NCI-H1092 (cell line): ENCODE measurements around the gene KRTAP4-2.
"Not testable (repeated sequence)": the region's sequence is repeated elsewhere in the genome, so short reads cannot be mapped to it uniquely, and the experiment has no call there.

ENCODE experiments used
- DNase-seq: peaks from one replicate; lab custom pipeline; 2025; lab: John Stamatoyannopoulos, UW

The KRTAP4-2 gene

GRCh38 chr17:41177727-41178271, at the start of gene KRTAP4-2:
Gene KRTAP4-2 (minus strand): TSS chr17:41178221. CDS start chr17:41178164, 57 bp downstream.
- no peak for DNase-seq

- not testable (repeated sequence) for DNase-seq
Observed at GRCh38 chr17:41226598-41227095, 48.6 kb upstream of the KRTAP4-2 start, which contains the start of gene KRTAP9-2. Gene KRTAP9-2 (plus strand): TSS chr17:41226648. CDS start chr17:41226655, 7 bp downstream.

DNA sequence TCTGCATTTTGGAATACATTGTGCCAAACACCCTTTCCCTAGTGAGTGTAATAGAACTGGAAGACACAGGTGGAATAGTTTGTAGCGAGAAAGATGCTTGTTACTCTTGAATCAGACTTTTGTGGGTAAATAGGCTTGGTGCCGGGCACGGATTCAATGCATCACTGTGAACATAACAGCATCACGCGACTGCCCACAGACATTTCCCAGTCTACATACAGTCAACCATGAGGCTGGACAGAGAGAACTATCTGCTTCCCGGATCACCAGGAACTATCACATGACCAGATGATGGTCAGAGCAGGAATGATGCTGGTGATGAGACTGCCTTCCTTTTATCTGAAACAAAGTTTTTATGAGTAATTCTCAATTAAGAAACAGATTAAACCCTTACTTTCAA, 48.0 kb upstream of the KRTAP4-2 start:
- no peak for DNase-seq

DNA sequence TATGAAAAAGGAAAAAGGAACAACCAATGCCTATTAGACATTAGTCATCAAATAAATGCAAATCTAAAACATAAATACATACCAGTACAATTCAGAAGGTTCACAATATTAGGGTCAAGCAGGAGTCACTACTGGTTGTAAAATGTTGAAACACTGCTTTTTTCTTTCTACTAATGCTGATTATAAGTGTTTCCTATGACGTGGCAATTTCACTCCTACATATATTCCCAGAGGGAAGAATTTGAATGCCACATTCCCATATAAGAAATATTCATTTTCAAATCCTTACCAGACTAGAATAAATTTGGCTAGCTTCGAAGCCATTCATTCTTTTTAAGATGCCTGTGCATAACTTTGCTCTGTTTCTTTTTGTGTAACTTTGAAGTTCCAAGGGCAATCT, 45.8 kb upstream of the KRTAP4-2 start:
- DNase-seq: no peak

DNA sequence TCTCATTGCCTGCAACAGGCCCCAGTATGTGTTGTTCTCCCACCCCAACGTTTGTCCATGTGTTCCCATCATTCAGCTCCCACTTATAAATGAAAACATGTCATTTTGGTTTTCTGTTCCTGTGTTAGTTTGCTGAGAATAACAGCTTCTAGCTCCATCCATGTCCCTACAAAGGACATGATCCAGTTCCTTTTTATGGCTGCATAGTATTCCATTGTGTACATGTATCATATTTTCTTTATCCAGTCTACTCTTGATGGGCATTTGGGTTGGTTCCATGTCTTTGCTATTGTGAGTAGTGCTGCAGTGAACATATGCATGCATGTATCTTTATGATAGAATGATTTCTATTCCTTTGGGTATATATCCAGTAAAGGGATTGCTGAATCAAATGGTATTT, 37.7 kb upstream of the KRTAP4-2 start:
- no peak for DNase-seq

DNA sequence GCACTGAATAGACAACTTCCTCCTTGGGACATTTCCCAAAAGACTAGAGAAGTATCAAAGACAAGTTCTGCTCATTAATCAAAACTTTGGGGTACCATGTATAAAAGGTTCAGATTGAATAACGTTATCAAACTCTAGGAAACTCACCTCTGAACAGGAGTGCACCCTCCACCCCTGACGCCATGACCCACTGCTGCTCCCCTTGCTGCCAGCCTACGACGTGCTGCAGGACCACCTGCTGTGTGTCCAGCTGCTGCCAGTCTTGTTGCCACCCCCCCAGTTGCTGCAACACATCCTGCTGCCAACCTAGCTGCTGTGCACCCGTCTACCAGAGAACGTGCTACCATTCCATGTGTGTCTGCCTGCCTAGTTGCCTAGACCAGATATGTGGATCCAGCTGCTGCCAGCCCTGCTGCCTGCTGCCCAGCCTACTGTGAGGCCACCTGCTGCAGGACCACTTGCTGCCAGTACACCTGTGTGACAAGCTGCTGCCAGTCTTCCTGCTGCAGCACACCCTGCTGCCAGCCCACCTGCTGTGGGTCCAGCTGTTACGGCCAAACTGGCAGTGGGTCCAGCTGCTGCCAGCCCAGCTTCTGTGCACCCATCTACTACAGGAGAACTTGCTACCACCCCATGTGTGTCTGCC, 34.6 kb upstream of the KRTAP4-2 start:
- no peak for DNase-seq

GRCh38 chr17:41211845-41212466, 33.9 kb upstream of the KRTAP4-2 start:
- peak; percentile 41 for DNase-seq

DNA sequence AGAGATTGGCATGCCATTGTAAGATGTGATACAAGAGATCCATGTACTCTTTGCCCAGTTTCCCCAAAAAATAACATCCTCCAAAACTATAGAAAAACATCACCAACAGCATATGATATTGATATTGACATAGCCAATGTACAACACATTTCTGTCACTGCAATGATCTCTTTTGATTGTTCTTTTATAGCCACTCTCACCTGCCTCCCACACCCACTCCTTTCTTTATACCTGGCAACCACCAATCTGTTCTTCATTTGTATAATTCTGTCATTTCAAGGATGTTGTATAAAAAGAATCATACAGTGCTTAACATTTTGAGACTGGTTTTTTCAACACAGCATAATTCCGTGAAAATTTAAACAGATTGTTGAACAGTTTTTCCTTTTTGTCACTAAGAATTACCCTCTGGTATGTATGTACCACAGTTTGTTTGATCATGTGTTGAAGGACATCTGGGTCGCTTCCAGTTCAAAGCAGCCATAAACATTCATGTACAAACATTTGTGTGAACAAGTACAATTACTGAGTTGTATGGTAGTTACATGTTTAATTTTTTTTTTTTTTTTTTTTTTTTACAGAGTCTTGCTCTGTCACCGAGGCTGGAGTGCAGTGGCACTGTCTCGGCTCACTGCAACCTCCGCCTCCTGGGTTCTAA, 21.5 kb upstream of the KRTAP4-2 start:
- DNase-seq: no peak

DNA sequence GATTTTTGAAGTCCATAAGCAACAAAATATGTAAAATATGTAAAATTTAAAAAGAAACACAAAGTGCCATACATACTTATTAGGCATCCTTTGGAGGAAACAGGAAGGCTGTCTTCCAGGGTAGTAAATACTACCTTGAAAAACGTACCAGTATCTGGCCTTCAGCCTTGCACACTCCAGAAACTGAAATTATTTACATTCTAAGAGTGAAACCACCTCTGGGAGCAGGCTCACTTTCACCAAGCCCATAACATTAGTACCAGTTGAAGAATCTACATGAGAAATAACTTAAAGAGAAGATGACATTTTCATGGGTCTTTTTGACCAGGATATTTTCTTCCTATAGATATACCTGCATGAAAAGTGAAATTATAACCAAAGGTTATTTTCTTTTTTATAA, 18.0 kb upstream of the KRTAP4-2 start:
- DNase-seq: no peak

GRCh38 chr17:41190328-41190727, 12.3 kb upstream of the KRTAP4-2 start:
- DNase-seq: no peak

DNA sequence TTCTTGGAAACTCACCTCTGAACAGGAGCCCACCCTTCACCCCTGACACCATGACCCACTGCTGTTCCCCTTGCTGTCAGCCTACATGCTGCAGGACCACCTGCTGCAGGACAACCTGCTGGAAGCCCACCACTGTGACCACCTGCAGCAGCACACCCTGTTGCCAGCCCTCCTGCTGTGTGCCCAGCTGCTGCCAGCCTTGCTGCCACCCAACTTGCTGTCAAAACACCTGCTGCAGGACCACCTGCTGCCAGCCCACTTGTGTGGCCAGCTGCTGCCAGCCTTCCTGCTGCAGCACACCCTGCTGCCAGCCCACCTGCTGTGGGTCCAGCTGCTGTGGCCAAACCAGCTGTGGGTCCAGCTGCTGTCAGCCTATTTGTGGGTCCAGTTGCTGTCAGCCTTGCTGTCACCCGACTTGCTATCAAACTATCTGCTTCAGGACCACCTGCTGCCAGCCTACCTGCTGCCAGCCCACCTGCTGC, 11.9 kb upstream of the KRTAP4-2 start, which contains the start of gene KRTAP9-1:
TSS of gene KRTAP9-1 (plus strand) at position 51 of the 482 bp plus-strand sequence. CDS start at position 51, 0 bp downstream.
- not testable (repeated sequence) for DNase-seq

DNA sequence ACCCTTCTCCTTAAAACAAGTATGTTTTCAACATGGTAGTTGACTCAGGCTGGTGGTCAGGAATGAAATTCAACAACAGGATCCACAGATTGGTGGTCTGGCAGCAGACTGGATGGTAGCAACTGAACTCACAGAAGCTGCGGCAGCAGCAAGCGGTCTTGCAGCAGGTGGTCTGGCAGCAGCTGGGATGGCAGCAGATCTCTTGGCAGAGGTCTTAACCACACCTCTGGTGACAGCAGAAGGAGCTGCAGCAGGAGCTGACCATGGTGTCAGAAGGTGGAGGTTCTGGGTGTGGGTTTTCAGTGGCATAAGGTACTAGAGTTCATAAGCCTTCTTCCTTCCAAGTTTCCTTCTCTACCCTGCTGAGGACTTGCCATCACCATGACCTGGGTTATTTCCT, 8.9 kb upstream of the KRTAP4-2 start:
- no peak for DNase-seq

DNA sequence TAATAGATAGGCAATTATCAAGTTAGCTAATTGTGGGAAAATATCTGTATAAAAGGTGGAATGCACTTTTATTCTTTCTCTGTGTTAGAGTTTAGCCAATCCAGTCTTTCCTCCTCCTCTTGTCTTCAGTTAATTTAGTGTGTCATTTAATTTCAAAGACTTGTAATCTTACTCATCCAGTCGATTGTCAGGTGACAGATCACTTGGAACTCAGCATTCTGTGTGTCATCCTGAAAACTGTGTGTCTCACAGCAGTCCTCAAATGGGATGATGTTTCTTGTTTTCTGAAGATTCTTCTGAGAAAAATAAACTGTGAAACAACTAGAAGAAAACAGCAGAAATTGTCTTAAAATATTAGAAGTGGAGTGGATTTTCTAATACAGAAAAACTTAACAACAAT, 7.0 kb upstream of the KRTAP4-2 start:
- no peak for DNase-seq

DNA sequence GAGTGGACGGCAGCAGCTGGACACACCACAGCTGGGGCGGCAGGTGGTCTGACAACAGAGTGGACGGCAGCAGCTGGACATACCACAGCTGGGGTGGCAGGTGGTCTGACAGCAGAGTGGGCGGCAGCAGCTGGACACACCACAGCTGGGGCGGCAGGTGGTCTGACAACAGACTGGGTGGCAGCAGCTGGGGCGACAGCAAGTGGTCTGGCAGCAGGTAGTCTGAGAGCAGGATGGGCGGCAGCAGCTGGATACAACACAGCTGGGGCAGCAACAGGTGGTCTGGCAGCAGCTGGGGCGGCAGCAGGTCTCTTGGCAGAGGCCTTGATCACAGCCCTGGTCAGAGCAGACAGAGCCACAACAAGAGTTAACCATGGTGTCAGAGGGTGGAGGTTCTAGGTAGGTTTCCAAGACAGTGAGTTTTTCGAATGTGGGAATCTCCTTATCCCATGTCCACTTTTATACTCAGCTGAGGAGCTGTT, 6.5 kb upstream of the KRTAP4-2 start, which contains the start of gene KRTAP4-1:
TSS of gene KRTAP4-1 (minus strand) at position 432 of the 482 bp plus-strand sequence. CDS start at position 375, 57 bp downstream.
- DNase-seq: no peak

DNA sequence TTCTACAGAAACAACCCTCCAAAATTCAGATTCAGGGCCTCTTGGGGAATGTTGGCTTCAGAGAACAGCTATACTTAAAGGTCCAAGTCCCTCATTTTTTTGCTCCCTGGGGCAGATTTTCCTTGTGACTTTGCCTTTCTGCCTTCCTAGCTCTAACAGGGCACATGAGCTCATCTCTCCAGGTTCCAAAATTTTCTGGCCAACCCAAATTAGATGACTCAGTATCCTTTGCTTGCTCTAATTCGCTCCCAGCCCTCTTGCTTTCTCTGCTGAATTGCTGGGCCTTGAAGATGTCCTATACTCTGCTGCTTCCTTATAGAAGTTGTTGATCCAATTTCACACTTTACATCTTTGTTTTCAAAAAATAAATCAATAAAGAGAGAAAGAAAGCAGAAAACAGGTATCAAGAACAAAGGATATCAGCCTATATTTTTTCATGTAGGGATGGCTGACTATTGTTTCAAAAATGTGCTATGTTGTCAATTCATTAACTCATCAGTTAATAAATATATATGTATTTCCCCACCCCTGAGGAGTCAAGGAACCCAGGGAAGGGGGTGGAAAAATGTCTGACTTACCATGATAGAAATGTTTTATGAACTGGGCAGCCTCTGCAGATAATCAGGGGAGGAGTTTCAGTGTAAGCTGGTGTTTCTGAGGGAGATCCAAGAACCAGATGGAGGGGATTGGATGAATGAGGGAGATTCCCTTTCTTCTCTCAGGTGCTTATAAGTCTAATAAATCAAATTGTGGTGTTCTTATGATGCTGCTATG, 1.0 kb upstream of the KRTAP4-2 start:
- DNase-seq: no peak

GRCh38 chr17:41178341-41178740, 320 bp upstream of the KRTAP4-2 start:
- DNase-seq: no peak

DNA sequence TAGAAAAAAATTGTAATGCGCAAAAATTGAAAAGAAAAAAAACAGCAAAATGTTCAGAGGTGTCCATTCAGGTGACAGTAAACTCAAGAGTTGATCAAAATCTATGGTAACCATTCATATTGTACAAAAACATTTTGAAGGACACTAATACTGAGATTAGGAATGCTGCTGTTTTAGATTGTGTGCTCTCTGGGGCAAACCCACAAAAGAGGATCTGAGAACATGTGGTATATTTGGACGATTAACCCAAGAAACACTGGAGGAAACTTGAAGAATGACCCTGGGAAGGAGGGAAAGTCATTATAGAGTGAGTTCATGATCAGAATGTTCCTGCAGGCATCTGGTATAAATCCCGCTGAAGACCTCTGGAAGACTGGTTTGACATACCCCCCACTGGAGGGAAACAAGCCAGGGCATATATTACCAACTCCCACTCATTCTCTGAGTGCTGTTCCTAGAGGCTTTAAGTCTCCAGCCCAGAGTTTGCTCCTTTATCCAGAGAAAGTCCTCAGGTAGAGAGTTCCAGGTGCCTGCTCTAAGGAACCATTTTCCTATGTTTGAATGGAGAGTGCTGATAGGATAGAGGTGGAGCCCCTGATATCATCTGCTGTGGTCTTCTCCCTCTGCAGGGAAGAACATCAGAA, 1.2 kb downstream of the KRTAP4-2 start:
- DNase-seq: no peak

DNA sequence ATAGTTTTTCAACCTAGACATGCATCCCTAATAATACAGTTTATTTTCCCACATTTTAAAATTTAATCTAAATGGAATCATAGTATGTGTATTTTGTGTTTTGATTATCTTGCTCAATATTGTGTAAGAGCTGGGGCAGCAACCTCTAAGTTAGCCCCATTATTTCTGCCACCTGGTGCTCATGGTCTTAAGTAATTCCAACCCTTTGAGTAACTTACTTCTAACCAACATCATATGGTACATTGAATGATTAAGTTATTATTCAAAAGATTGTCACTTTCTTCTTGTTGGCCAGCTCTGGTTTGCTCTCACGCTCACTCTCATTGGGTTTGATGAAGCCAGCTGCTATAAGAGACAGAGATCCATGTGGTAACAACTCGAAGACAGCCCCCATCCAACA, 6.1 kb downstream of the KRTAP4-2 start:
- DNase-seq: no peak

GRCh38 chr17:41168121-41168520, 9.9 kb downstream of the KRTAP4-2 start, which contains the start of gene KRTAP4-3:
Gene KRTAP4-3 (minus strand): TSS chr17:41168221. CDS start chr17:41168172, 49 bp downstream.
- no peak for DNase-seq

DNA sequence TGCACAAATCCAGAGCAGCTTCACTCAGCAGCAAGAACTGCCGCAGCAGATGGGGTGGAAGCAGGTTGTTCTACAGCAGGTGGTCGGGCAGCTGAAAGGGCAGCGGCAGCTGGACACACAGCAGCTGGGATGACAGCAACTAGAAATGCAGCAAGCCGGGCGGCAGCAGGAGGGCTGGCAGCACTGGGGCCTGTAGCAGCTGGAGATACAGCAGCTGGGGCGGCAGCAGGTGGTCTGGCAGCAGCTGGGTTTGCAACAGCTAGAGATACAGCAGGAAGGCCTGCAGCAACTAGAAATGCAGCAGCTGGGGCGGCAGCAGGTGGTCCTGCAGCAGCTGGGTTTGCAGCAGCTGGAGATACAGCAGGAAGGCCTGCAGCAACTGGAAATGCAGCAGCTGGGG, 10.5 kb downstream of the KRTAP4-2 start:
- DNase-seq: no peak

GRCh38 chr17:41163828-41164227, 14.2 kb downstream of the KRTAP4-2 start:
- DNase-seq: no peak
